Neural cell (in vitro differentiated cells): ENCODE results near the gene ZBTB48. TPM values are rescaled to one million over a fixed set of nuclear protein-coding genes. Genes with fewer than 3 reads are reported as not detected.

Source experiments
- H2AFZ ChIP-seq: fragments of 200-600, 300-800 bp; sonication (generic), shearing (Covaris generic); 2 replicates; pipeline ENCODE4 v1.6.0; 2014; ENCODE audit warnings: low read depth, mild to moderate bottlenecking, antibody characterized with exemption, low read length, moderate library complexity
- H3F3A ChIP-seq: fragments of 200-600 bp; shearing (Covaris generic); 2 replicates; pipeline ENCODE4 v1.6.1; 2016; ENCODE audit warnings: mild to moderate bottlenecking, moderate library complexity, mixed read lengths, antibody characterized with exemption, low read length; ENCODE audit not compliant: insufficient read depth, poor library complexity, severe bottlenecking
- H3K27ac ChIP-seq: fragments of 200-600, 300-800 bp; sonication (generic), shearing (Covaris generic); 2 replicates; pipeline ENCODE4 v1.5.1; 2014; ENCODE audit warnings: mild to moderate bottlenecking, low read length, moderate library complexity
- H3K27me3 ChIP-seq: fragments of 300-800, 200-600 bp; sonication (generic), shearing (Covaris generic); 2 replicates; pipeline ENCODE4 v1.6.0; 2014; ENCODE audit warnings: mild to moderate bottlenecking, low read depth, low read length, moderate library complexity; ENCODE audit not compliant: insufficient read depth
- H3K36me3 ChIP-seq: fragments of 300-800, 200-600 bp; sonication (generic), shearing (Covaris generic); 2 replicates; pipeline ENCODE4 v1.5.1; 2014; ENCODE audit warnings: mild to moderate bottlenecking, antibody characterized with exemption, low read length, moderate library complexity; ENCODE audit not compliant: insufficient read depth
- H3K4me2 ChIP-seq: fragments of 300-800, 200-600 bp; sonication (generic), shearing (Covaris generic); 2 replicates; pipeline ENCODE4 v1.6.0; 2014; ENCODE audit warnings: mild to moderate bottlenecking, low read length
- H3K4me3 ChIP-seq: fragments of 300-800, 200-600 bp; sonication (generic), shearing (Covaris generic); 2 replicates; pipeline ENCODE4 v1.5.1; 2014; ENCODE audit warnings: mild to moderate bottlenecking, low read length, moderate library complexity
- H3K79me2 ChIP-seq: fragments of 200-600 bp; shearing (Covaris generic); replicated peaks from 2 replicates; pipeline ENCODE4 v1.6.0; 2014; ENCODE audit warnings: mild to moderate bottlenecking, low read length, moderate library complexity; ENCODE audit not compliant: insufficient read depth
- H3K9ac ChIP-seq: fragments of 300-800, 200-600 bp; sonication (generic), shearing (Covaris generic); 2 replicates; pipeline ENCODE4 v1.6.1; 2016; ENCODE audit warnings: mild to moderate bottlenecking, low read length, mixed read lengths
- H3K9me2 ChIP-seq: fragments of 200-600 bp; shearing (Covaris generic); 2 replicates; pipeline ENCODE4 v1.6.1; 2016; ENCODE audit warnings: mild to moderate bottlenecking, low read length, mixed read lengths; ENCODE audit not compliant: insufficient read depth
- H3K9me3 ChIP-seq: fragments of 200-600, 300-800 bp; sonication (generic), shearing (Covaris generic); 2 replicates; pipeline ENCODE4 v1.6.1; 2016; ENCODE audit warnings: mild to moderate bottlenecking, mixed run types, low read length, moderate library complexity, mixed read lengths
- H4K20me1 ChIP-seq: fragments of 200-600 bp; shearing (Covaris generic); 2 replicates; pipeline ENCODE4 v1.6.1; 2016; ENCODE audit warnings: mild to moderate bottlenecking, mixed run types; ENCODE audit not compliant: insufficient read depth
- CTCF ChIP-seq: fragments of 450-650 bp; IDR thresholded peaks from 2 replicates; pipeline ENCODE4 v1.5.1; 2014; ENCODE audit warnings: antibody characterized with exemption, mild to moderate bottlenecking, moderate library complexity; ENCODE audit not compliant: poor library complexity, severe bottlenecking
- EP300 ChIP-seq: fragments of 450-650 bp; conservative IDR thresholded peaks from 2 replicates; pipeline ENCODE4 v1.6.1; 2014; ENCODE audit warnings: antibody characterized with exemption, mild to moderate bottlenecking, moderate library complexity; ENCODE audit not compliant: poor library complexity, severe bottlenecking
- EZH2 ChIP-seq: fragments of 200-600, 300-800 bp; shearing (Covaris generic), sonication (generic); IDR thresholded peaks from 2 replicates; pipeline ENCODE4 v1.6.1; 2014; ENCODE audit warnings: antibody characterized with exemption, low read length, borderline replicate concordance, mild to moderate bottlenecking; ENCODE audit not compliant: insufficient read depth, poor library complexity, severe bottlenecking
- MXI1 ChIP-seq: fragments of 450-650 bp; conservative IDR thresholded peaks from 2 replicates; pipeline ENCODE4 v1.6.1; 2014; ENCODE audit warnings: antibody characterized with exemption, mild to moderate bottlenecking; ENCODE audit not compliant: poor library complexity, severe bottlenecking
- POLR2AphosphoS5 ChIP-seq: IDR thresholded peaks from 2 replicates; pipeline ENCODE4 v1.6.1; 2012
- RAD21 ChIP-seq: fragments of 450-650 bp; conservative IDR thresholded peaks from 2 replicates; pipeline ENCODE4 v1.6.1; 2014; ENCODE audit warnings: antibody characterized with exemption, mild to moderate bottlenecking, moderate library complexity
- REST ChIP-seq: IDR thresholded peaks from 2 replicates; pipeline ENCODE4 v1.6.1; 2012; ENCODE audit warnings: borderline replicate concordance
- SMC3 ChIP-seq: fragments of 450-650 bp; conservative IDR thresholded peaks from 2 replicates; pipeline ENCODE4 v1.6.1; 2014; ENCODE audit warnings: antibody characterized with exemption, mild to moderate bottlenecking, moderate library complexity; ENCODE audit not compliant: poor library complexity
- TAF1 ChIP-seq: IDR thresholded peaks from 2 replicates; pipeline ENCODE4 v1.6.1; 2012; ENCODE audit warnings: low read depth
- polyA plus RNA-seq: library from polyadenylated mRNA; depleted of rRNA; stranded (reverse); fragments of >200 nt; gene quantifications from 2 replicates; pipeline ENCODE4 v1.2.3, GENCODE V29; 2014

Gene ZBTB48
- polyA plus RNA-seq, 1 donor from 2014 or later: 48.2 TPM

GRCh38 chr1:6603238-6603914 is 23.6 kb downstream of the ZBTB48 start:
- Histone ChIP-seq H3K4me3 (peak overlapping the region; percentile 92), H3K27ac (no peak overlapping the region), H4K20me1 (no peaks in the 10 kb centered on the region), H3F3A (no peaks in the 10 kb centered on the region), H3K27me3 (peaks cover 21% of the 10 kb centered on the region), H3K9me2 (no peaks in the 10 kb centered on the region), H2AFZ (no peak overlapping the region), H3K9ac (no peak overlapping the region), H3K79me2 (no peaks in the 10 kb centered on the region), H3K36me3 (no peaks in the 10 kb centered on the region), H3K9me3 (no peaks in the 10 kb centered on the region), H3K4me2 (no peak overlapping the region)
- TF ChIP-seq EZH2: no peak
- TF ChIP-seq POLR2AphosphoS5: no peak
- TF ChIP-seq MXI1: no peak
- no peak for TF ChIP-seq RAD21
- TF ChIP-seq REST: no peak
- TF ChIP-seq SMC3: no peak
- no peak for TF ChIP-seq CTCF
- TF ChIP-seq TAF1: no peak
- no peak for TF ChIP-seq EP300

- Histone ChIP-seq H3K79me2 (no peaks in the 10 kb centered on the region), H2AFZ (no peak overlapping the region), H4K20me1 (no peaks in the 10 kb centered on the region), H3K9me2 (no peaks in the 10 kb centered on the region), H3K36me3 (no peaks in the 10 kb centered on the region), H3K27ac (no peak overlapping the region), H3F3A (no peaks in the 10 kb centered on the region), H3K4me2 (no peak overlapping the region), H3K27me3 (peaks cover 21% of the 10 kb centered on the region), H3K4me3 (peak overlapping the region; percentile 92), H3K9me3 (no peaks in the 10 kb centered on the region), H3K9ac (no peak overlapping the region)
- no peak for TF ChIP-seq SMC3
- TF ChIP-seq TAF1: no peak
- TF ChIP-seq EP300: no peak
- no peak for TF ChIP-seq RAD21
Observed at GRCh38 chr1:6603915-6604558, 24.2 kb downstream of the ZBTB48 start.
